Mucosa of descending colon (tissue), 3 donors: Measurements from ENCODE around the gene RIC8A. TPM values are rescaled to one million over a fixed set of nuclear protein-coding genes. Genes with fewer than 3 reads are reported as not detected.

ENCODE experiments used
- ATAC-seq: fragments of 200-7000 bp; cut with Tn5 transposase; one replicate; pipeline ENCODE4 v1.9.1; 2020; ENCODE audit warnings: mild to moderate bottlenecking, moderate library complexity
- DNase-seq, 3 donors: peaks; one replicate each; pipeline ENCODE4 v3.0.0-alpha.2; 2020
- H3K36me3 ChIP-seq: fragments of 200-600 bp; one replicate; pipeline ENCODE4 v1.8.0; 2021; ENCODE audit warnings: low read depth, mild to moderate bottlenecking
- H3K4me1 ChIP-seq: fragments of 200-600 bp; one replicate; pipeline ENCODE4 v1.8.0; 2021; ENCODE audit warnings: low read depth, mild to moderate bottlenecking
- H3K4me3 ChIP-seq: fragments of 200-600 bp; one replicate; pipeline ENCODE4 v1.8.0; 2021; ENCODE audit warnings: mild to moderate bottlenecking
- H3K9me3 ChIP-seq: fragments of 200-600 bp; one replicate; pipeline ENCODE4 v1.8.0; 2021; ENCODE audit warnings: mild to moderate bottlenecking
- CTCF ChIP-seq: fragments of 200-600 bp; IDR thresholded peaks from one replicate; pipeline ENCODE4 v1.8.0; 2022; ENCODE audit warnings: antibody characterized with exemption, mild to moderate bottlenecking
- intact Hi-C, 2 donors: fragments of 100-400 bp; cut with DNase I in 1 of 2; cut with micrococcal nuclease in 1 of 2; formaldehyde crosslinking; loops; one replicate each; pipeline versions ENCODE4 v1.11.0 to v1.11.1; 2022; cut with DNase I, micrococcal nuclease
- total RNA-seq, 3 donors: library from RNA; stranded (reverse); fragmentation: NEBNext Ultra II Directional in 2 of 3; extraction: Animal tissue kit (Norgen Biotek cat#: 25700) in 2 of 3; gene quantifications; one replicate each; pipeline versions ENCODE4 v1.2.1 to v1.2.4, GENCODE V29; 2021 to 2023
- donor health status: DM: no; HTN: no; CAD: no; lungs with moderate emphysema.
- donor health status: DM: no; HTN: no; CAD: no.
- donor health status: DM: no; HTN: yes; CAD: no.

The RIC8A gene
- total RNA-seq, 3 donors from 2014 or later = 75.1 to 93.1 (median 82.2) TPM

DNA sequence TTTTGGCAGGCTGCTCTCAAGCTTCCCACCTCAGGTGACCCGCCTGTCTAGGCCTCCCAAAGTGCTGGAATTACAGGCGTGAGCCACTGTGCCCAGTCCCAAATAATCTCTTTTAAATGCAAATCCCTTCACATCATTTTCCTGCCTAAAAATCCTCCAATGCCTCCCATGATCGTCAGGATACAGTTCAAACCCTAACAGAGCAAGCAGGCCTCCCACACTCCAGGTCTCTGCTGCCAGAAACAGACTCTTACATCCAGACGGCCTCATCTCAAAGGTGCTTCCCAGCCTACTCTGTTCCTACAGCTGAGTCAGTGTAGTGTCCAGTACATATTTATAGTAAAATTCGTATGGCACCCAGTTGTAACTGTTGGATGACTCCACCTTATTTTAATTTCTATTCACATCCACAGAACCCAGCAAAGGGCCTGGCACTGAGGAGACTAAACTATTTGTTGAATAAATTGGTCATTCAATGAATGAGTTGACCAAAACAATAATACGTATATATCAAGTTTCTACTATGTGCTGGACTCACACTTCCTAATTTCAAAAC is 20.4 kb downstream of the RIC8A start:
- intact Hi-C loops = no loop called here
- no peak for TF ChIP-seq CTCF
- ATAC-seq = no peak

GRCh38 chr11:230431-230830 is 22.9 kb downstream of the RIC8A start:
- no peak overlapping the region for H3K4me3 ChIP-seq
- H3K9me3 ChIP-seq = no peaks in the 10 kb centered on the region
- H3K36me3 ChIP-seq = no peaks in the 10 kb centered on the region
- H3K4me1 ChIP-seq = peaks cover 10% of the 10 kb centered on the region
- DNase-seq = no peak
- intact Hi-C loops = no loop called here
- TF ChIP-seq CTCF = no peak
- ATAC-seq = no peak

More for the DNA sequence above, 20.4 kb downstream of the RIC8A start:
- DNase-seq = no peak
- peaks cover 4% of the 10 kb centered on the region for H3K4me1 ChIP-seq
- H3K36me3 ChIP-seq = no peaks in the 10 kb centered on the region
- no peaks in the 10 kb centered on the region for H3K9me3 ChIP-seq
- H3K4me3 ChIP-seq = no peak overlapping the region

GRCh38 chr11:232783-233565 is 25.5 kb downstream of the RIC8A start:
- H3K9me3 ChIP-seq = no peaks in the 10 kb centered on the region
- DNase-seq = no peak
- intact Hi-C loops = no loop called here
- peaks cover 18% of the 10 kb centered on the region for H3K4me1 ChIP-seq
- H3K4me3 ChIP-seq = no peak overlapping the region
- no peak for TF ChIP-seq CTCF
- ATAC-seq = no peak
- no peaks in the 10 kb centered on the region for H3K36me3 ChIP-seq

DNA sequence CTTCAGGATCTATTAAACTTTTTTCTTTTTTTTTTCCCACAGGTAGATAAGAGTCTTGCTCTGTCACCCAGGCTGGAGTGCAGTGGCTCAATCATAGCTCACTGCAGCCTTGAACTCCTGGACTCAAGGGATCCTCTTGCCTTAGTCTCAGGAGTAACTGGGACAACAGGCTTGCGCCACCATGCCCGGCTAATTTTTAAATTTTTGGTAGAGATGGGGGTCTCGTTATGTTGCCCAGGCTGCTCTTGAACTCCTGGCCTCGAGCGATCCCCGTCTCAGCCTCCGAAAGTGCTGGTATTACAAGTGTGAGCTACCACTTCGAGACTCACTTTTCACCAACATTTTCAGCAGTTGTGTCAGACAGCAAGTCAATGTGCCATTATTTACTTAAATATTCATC is 27.7 kb downstream of the RIC8A start:
- H3K9me3 ChIP-seq = no peaks in the 10 kb centered on the region
- H3K36me3 ChIP-seq = no peaks in the 10 kb centered on the region
- no peak for DNase-seq
- intact Hi-C loops = no loop called here
- no peak for TF ChIP-seq CTCF
- ATAC-seq = no peak
- H3K4me3 ChIP-seq = no peak overlapping the region
- peaks cover 18% of the 10 kb centered on the region for H3K4me1 ChIP-seq

DNA sequence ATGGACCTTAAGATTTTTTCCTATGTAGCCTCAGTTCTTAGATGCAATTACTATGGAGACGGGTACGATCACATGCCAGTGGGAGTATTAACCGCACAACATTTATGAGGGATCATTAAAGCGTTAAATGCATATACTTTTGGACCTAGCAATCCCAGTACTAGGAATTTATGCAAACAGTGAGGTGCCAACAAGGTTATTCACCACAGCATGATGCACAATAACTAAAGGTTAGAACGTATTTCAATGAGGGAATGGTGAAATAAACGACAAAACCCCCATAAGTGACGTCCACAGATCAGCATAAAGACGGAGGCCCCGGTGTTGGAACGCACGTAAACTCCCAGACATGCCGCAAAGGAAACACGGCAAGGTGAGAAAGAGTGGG is 28.1 kb downstream of the RIC8A start:
- DNase-seq (no peak), ATAC-seq (peak; percentile 23)
- intact Hi-C loops = no loop called here
- H3K4me1 ChIP-seq = peaks cover 18% of the 10 kb centered on the region
- H3K4me3 ChIP-seq = peak overlapping the region; percentile 80
- H3K9me3 ChIP-seq = no peaks in the 10 kb centered on the region
- TF ChIP-seq CTCF = no peak
- H3K36me3 ChIP-seq = no peaks in the 10 kb centered on the region
